Small intestine (tissue), 7 donors: ENCODE measurements around the gene SHPK. TPM values are rescaled to one million over a fixed set of nuclear protein-coding genes. Genes with fewer than 3 reads are reported as not detected.

Experiments used
- DNase-seq, 2 donors: peaks; one replicate each; pipeline versions ENCODE4 v3.0.0 to v3.0.0-alpha.2; 2013
- FAIRE-seq: peaks from 2 replicates; lab custom pipeline; 2012; peaks lifted over from hg19 to GRCh38; lab: Jason Lieb, UNC
- H3K27ac ChIP-seq, 3 donors: one replicate each; pipeline ENCODE4 v1.5.1; 2013; ENCODE audit warnings: low read length in 2 of 3, mild to moderate bottlenecking in 2 of 3, control low read depth in 1 of 3, inconsistent platforms in 1 of 3, low read depth in 1 of 3, moderate library complexity in 1 of 3
- H3K27me3 ChIP-seq, 3 donors: one replicate each; pipeline ENCODE4 v1.6.1; 2013; ENCODE audit warnings: low read length in 3 of 3, inconsistent platforms in 1 of 3; ENCODE audit not compliant: control insufficient read depth in 3 of 3, insufficient read depth in 3 of 3
- H3K36me3 ChIP-seq, 3 donors: one replicate each; pipeline ENCODE4 v1.6.1; 2013; ENCODE audit warnings: low read length in 3 of 3, inconsistent platforms in 1 of 3, low read depth in 1 of 3, mild to moderate bottlenecking in 1 of 3, moderate library complexity in 1 of 3; ENCODE audit not compliant: control insufficient read depth in 3 of 3, insufficient read depth in 2 of 3
- H3K4me1 ChIP-seq, 3 donors: one replicate each; pipeline ENCODE4 v1.6.1; 2013; ENCODE audit warnings: low read length in 2 of 3, inconsistent platforms in 1 of 3, low read depth in 1 of 3, mild to moderate bottlenecking in 1 of 3, moderate library complexity in 1 of 3; ENCODE audit not compliant: control insufficient read depth in 3 of 3, insufficient read depth in 2 of 3
- H3K4me3 ChIP-seq, 3 donors: one replicate each; pipeline ENCODE4 v1.5.1; 2013; ENCODE audit warnings: low read length in 3 of 3, control low read depth in 1 of 3, inconsistent platforms in 1 of 3, low read depth in 1 of 3, mild to moderate bottlenecking in 1 of 3, moderate library complexity in 1 of 3
- H3K9me3 ChIP-seq, 2 donors: one replicate each; pipeline ENCODE4 v1.6.1; 2013; ENCODE audit warnings: low read depth in 1 of 2, low read length in 1 of 2; ENCODE audit not compliant: control insufficient read depth in 2 of 2, insufficient read depth in 1 of 2
- WGBS, 3 donors: extraction: QIAGEN DNeasy Blood & Tissue Kit; methylation state at CpG; one replicate each; pipeline ENCODE4 v1.1.7; 2013; 5-methylcytosine and 5-hydroxymethylcytosine counted together
- polyA plus RNA-seq, 4 donors: library from polyadenylated mRNA; stranded (reverse) in 3 of 4; unstranded in 1 of 4; fragments of 200-250 nt in 3 of 4; fragments of 120-200 nt in 1 of 4; gene quantifications; one replicate each; pipeline versions ENCODE4 v1.2.1 to v1.2.3, GENCODE V29; 2013
- donor health status: healthy with polysubstance abuse.
- donor health status: control.
- donor health status: control.
- donor health status: Bipolar disorder and iron deficiency.
- donor health status: healthy.

The SHPK gene
- polyA plus RNA-seq, 4 donors: 12.7 to 21.9 (median 18.1) TPM

DNA sequence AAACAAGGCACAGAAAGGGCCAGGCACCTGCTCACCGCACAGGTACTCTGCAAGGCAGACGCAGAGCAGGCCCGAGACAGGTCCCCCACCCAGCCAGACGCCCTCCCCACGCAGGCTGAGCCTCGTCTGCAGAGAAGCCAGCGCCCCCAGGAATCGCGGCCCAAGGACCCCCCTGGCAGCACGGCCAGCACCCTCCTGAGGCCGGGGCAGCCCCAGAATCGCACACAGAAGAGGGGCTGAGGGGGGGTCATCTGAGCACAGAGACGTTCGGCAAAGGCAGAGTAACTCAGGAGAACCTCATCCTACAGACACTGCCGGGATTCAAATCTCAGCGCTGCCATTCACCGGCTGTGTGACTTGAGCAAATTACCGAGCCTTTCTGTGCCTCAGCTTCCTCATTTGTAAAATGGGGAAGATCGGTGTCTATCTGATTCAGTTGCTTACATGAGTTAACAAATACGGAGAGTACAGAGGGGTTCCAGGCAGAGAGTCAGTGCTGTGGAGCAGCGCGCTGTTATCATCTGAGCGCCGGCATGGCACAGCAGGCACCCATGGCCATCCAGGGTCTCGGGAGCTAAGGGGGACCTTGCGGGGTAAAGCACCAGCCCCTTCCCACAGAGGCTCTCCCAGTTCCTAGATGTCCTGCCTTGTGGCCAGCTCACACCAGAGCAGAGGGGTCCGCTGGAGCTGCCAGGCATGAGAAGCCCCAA, 42.9 kb upstream of the SHPK start:
- H3K27ac ChIP-seq: no peak overlapping the region
- WGBS, 3 donors: 85 to 89% (median 88%) methylated on average over 26 to 27 of the region's 27 CpGs
- no peak overlapping the region for H3K4me3 ChIP-seq
- H3K9me3 ChIP-seq: no peaks in the 10 kb centered on the region
- no peak for FAIRE-seq
- peaks cover 0 to 4% (median 2%) of the 10 kb centered on the region in 3 donors for H3K27me3 ChIP-seq
- no peaks in the 10 kb centered on the region for H3K4me1 ChIP-seq
- DNase-seq: no peak
- H3K36me3 ChIP-seq: no peaks in the 10 kb centered on the region

DNA sequence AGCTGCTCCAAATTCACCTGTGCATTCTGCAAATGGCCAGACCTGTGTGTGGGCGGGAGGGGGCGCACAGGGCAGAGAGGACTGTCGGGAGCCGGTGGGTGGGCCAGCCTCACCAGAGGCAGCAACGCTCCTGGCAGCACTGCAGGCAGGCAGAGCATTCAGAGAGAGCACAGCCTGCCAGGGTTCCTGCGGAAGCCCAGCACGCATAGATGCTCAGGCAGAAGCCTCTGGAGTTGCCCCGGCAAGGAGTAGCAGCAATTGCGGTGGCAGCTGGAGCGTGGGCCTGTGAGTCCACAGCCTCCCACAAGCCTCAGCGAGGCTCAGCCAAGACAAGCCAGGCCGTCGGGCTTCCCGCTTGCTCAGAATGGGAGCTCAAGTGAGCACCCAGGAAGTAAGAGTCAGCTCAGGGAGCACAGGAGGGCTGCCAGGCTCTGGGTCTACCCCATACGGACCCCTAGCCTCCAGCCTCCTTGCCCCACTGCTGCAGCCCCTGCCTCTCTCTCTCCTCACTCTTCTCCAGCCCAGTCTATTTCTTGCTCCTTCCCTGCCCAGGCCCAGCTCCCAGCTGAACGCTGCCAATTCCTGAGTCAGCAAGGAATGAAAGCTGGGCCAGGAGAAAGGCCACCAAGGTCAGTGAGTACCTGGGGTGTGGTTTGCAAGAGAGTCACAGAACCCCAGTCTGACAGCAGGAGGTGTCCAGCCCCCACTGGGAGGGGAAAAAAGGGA, 42.2 kb upstream of the SHPK start:
- no peaks in the 10 kb centered on the region for H3K9me3 ChIP-seq
- DNase-seq: peak in 1 of 2 donors; percentile 60
- no peak overlapping the region for H3K27ac ChIP-seq
- H3K4me1 ChIP-seq: no peaks in the 10 kb centered on the region
- 65 to 79% (median 71%) methylated on average over 16 of the region's 16 CpGs for WGBS, 3 donors
- FAIRE-seq: no peak
- H3K36me3 ChIP-seq: no peaks in the 10 kb centered on the region
- H3K27me3 ChIP-seq: peaks cover 0 to 2% (median 0%) of the 10 kb centered on the region in 3 donors
- no peak overlapping the region for H3K4me3 ChIP-seq

DNA sequence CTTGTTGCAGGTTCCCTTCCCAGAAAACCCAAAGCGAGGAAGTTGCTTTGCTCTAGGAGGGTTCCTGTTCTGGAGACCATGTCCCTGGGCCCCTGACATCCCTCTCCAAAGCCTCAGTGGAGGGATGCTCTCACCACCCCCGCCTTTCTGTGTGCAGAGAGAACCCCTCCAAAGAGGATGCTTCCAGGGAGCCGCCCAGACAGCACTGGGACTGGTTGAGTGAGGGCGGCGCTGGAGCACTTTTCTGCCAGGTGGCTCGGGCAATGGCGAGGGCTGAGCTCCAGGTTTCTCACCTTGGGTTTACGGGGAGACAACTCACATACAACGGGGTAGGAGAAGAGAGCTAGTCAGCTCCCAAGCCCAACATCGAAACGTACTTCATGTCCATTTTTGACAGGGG, 39.8 kb upstream of the SHPK start:
- FAIRE-seq: no peak
- Histone ChIP-seq H3K9me3 (no peaks in the 10 kb centered on the region), H3K4me3 (no peak overlapping the region), H3K4me1 (no peaks in the 10 kb centered on the region), H3K27ac (no peak overlapping the region), H3K27me3 (no peaks in the 10 kb centered on the region), H3K36me3 (peaks cover 0 to 10% (median 0%) of the 10 kb centered on the region in 3 donors)
- DNase-seq: no peak
- 82 to 88% (median 82%) methylated on average over 11 of the region's 11 CpGs for WGBS, 3 donors

DNA sequence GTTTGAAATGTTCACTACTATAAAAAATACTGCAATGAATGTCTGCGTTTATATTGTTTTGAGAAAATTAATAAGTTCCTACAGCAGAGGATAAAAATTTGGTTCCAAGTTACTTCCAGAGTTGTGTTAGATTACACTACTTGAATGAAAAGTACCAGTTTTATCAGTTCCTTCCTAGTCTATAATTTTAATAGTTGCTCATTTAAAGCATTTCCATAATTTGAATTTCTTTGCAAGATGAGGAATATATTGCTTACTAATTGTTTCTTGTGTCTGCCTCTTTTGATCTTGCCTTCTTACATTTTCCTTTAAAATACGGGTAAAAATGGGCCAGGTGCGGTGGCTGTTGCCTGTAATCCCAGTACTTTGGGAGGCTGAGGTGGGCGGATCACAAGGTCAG, 36.5 kb upstream of the SHPK start:
- no peaks in the 10 kb centered on the region for H3K27me3 ChIP-seq
- no peak for FAIRE-seq
- WGBS, 3 donors: 92 to 95% (median 93%) methylated on average over 4 of the region's 4 CpGs
- H3K9me3 ChIP-seq: no peaks in the 10 kb centered on the region
- peaks cover 0 to 10% (median 0%) of the 10 kb centered on the region in 3 donors for H3K36me3 ChIP-seq
- no peak overlapping the region for H3K27ac ChIP-seq
- H3K4me3 ChIP-seq: no peak overlapping the region
- H3K4me1 ChIP-seq: peaks cover 0 to 9% (median 3%) of the 10 kb centered on the region in 3 donors
- DNase-seq: no peak

DNA sequence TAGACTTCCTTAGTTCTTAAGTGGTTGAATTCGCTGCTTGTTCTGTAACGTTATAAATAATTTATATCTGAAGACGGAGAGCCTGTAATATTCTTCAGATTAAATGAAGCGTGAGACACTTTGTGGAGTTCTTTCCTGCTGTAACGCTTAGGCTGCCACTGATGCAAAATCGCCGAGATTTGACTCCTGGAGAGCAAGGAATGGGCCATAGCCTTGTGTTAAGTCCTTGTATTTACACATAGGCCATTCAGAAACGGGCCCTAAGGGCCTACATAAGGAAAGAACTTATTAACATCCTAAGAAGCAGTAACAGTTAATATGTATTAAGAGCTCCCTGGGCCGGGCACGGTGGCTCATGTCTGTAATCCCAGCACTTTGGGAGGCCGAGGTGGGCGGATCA, 33.5 kb upstream of the SHPK start:
- peaks cover 3 to 32% (median 3%) of the 10 kb centered on the region in 3 donors for H3K36me3 ChIP-seq
- DNase-seq (no peak), FAIRE-seq (no peak)
- peaks cover 0 to 14% (median 5%) of the 10 kb centered on the region in 3 donors for H3K4me1 ChIP-seq
- no peaks in the 10 kb centered on the region for H3K27me3 ChIP-seq
- no peaks in the 10 kb centered on the region for H3K9me3 ChIP-seq
- 25 to 44% (median 32%) methylated on average over 12 of the region's 12 CpGs for WGBS, 3 donors
- H3K4me3 ChIP-seq: peak overlapping the region; percentile 66 to 95 (median 82)
- no peak overlapping the region for H3K27ac ChIP-seq

DNA sequence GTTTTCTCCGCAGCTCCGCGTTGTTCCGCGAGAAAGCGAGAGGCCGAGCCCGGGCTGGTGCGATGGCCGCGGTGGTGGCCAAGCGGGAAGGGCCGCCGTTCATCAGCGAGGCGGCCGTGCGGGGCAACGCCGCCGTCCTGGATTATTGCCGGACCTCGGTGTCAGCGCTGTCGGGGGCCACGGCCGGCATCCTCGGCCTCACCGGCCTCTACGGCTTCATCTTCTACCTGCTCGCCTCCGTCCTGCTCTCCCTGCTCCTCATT, 33.0 kb upstream of the SHPK start:
- WGBS, 3 donors: 0 to 1% (median 1%) methylated on average over 32 of the region's 32 CpGs
- H3K4me1 ChIP-seq: peaks cover 0 to 14% (median 5%) of the 10 kb centered on the region in 3 donors
- H3K9me3 ChIP-seq: no peaks in the 10 kb centered on the region
- FAIRE-seq (no peak), DNase-seq (no peak)
- H3K27me3 ChIP-seq: no peaks in the 10 kb centered on the region
- peaks cover 3 to 37% (median 6%) of the 10 kb centered on the region in 3 donors for H3K36me3 ChIP-seq
- peak overlapping the region in 2 of 3 donors; percentile 74 to 91 for H3K27ac ChIP-seq
- peak overlapping the region; percentile 66 to 95 (median 82) for H3K4me3 ChIP-seq

DNA sequence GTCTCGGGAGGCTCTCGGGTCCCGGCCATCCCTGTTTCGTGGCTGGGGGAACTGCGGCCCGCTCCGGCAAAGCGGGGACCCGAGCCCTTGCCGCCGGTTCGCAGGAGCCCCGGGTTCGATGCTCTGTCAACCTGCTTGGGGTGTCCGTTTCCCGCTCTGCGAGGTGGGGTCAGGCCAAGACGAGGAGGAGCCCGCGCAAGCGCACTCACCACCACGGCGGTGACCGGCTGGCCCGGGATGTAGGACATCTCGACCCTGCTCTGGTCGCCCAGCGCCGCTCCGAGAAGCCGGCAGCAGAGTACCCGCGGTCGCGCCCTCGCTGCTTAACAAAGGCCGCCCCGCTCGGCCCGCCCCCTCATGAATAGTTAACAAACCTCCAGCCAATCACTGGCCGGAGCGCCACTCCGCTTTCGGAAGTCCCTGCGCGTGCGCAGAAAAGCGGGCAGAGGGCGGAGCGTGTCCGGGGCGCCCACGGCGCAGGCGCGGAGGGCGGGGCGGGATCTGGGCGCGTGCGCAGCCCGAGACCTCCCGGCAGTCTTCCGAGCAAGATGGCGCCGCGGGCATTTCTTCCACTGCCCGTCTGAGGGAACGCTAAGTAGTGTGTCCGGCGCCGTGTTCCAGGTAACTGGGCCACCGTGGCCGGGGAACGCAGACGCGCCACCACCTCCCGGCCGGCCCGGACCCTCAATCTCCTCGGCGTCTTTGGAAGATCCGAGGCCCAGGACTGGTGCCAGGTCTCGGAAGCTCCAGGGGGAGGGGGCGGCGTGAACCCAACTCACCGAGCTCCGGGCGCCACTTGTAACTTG, 32.4 kb upstream of the SHPK start, which contains the start of the genes EMC6 and TAX1BP3:
Gene EMC6 (plus strand): TSS at position 534 of the 806 bp plus-strand sequence. CDS start 335 bp downstream, outside the sequence.
Gene TAX1BP3 (minus strand): TSS at position 300 of the 806 bp plus-strand sequence. CDS start 52 bp downstream, at position 248.
- Histone ChIP-seq H3K9me3 (no peaks in the 10 kb centered on the region), H3K27me3 (no peaks in the 10 kb centered on the region), H3K27ac (peak within 1 kb of the TSS; percentile 93 to 100 (median 99)), H3K36me3 (peaks cover 3 to 43% (median 9%) of the 10 kb centered on the region in 3 donors), H3K4me1 (peaks cover 0 to 14% (median 5%) of the 10 kb centered on the region in 3 donors), H3K4me3 (peak within 1 kb of the TSS; percentile 81 to 99 (median 95))
- 0 to 1% (median 0%) methylated on average over 48 to 89 of the region's 89 CpGs for WGBS, 3 donors
- FAIRE-seq: no peak
- peak; percentile 99 for DNase-seq
